D341Med (cell line): Measurements from ENCODE around the gene CNRIP1.

Experiments
- DNase-seq: peaks from one replicate; pipeline ENCODE4 v3.0.0; 2012; ENCODE audit warnings: low spot score

CNRIP1 gene

DNA sequence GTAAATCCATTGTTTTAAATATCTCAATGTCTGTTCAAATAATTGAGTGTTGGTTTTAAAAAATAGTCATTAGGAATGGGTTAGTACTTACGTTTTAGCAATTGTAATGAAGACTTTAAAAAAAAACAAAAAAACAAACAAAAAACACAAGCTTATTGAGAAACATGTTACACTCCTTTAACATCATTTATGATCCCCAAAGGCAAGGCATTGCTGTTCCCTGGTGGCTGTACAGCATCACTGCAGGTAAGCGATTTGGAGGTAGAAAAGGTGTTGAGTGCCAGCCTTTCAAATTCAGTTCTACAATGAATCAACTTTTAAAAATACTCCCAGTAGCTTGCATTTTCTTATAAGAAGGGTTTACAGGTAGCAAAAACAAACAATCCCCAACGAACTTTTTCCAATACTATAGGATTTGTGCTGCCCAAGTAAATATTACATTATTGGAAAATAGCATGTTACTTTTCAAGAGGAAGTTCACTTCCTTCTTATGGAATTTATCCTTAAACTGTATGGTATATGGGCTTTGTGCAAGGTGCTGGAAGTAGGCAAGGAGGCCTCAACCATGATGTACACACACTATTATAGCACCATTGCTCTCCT is 27.5 kb downstream of the CNRIP1 start:
- DNase-seq, result peak; percentile 49

DNA sequence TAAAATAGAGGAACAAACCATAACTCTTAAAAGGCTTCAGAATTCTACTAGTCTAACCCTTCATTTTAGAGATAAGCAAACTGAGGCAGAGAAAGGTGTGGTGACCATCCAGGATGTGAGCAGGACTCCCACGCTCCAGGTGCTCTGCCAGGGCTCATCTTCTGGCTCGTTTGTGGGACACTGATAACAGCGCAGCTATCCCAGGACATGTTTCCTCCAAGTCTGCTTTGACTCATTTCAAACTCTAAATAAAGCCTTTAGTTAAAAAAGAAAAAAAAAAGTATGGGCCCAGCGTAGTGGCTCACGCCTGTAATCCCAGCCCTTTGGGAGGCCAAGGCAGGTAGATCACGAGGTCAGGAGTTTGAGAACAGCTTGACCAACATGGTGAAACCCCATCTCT is 28.4 kb downstream of the CNRIP1 start:
- DNase-seq, result no peak

DNA sequence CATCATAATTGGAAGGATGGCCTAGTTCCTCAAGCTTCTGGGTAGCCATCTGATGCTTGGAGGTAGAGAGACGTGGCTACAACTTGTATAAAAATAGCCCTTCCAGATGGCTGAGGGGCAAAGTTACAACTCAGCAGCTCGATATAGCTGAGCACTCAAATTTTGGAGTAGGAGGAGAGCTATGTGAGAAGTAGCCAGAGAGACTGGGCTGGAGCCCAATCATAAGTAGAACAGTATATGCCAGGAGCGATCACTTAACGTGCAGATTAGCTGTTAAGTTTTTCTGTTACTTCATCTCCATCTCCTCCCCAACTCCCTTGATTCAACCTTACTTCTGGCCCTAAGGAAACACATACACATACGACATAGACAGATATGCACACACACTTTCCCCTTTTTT is 28.8 kb downstream of the CNRIP1 start:
- DNase-seq, result no peak

DNA sequence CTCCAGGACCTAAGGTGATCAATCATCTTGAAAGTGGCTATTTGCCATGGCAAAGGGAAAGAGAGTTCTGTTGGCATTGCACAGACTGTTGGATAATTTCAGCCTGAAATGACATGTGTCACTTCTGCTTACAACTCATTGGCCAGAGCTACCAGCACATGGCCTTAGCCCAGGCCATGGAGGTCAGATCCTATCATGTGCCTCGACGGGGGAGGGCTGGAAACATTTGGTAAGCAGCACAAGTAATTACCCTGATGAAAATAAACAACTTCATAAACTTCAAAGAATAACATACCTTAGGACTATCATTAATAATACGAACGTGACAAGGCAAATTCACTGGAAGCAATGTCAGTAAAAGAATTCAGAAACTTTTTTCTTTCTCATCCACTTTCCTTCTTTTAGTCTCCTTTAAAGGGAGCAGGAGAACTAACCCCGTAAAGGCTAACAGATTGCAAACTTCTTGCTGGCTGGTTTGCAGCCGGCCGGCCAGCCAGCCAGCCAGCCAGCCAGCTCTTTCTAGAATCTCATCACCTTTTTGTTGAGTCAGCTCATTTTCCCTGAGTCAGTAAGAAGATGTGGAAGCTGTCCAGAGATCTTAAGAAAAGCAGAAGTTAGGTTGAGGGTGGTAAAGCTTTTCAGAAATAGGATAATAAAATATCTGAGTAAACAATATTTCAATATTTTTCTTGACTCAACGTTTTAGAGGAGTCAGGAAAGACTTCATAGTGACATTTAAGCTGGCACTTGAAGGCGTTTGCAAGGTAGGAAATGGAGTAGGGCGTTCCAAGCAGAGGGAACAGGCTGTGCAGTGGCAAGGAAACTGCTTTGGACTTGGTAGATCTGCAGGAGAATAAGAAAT is 31.9 kb downstream of the CNRIP1 start:
- DNase-seq, result no peak

DNA sequence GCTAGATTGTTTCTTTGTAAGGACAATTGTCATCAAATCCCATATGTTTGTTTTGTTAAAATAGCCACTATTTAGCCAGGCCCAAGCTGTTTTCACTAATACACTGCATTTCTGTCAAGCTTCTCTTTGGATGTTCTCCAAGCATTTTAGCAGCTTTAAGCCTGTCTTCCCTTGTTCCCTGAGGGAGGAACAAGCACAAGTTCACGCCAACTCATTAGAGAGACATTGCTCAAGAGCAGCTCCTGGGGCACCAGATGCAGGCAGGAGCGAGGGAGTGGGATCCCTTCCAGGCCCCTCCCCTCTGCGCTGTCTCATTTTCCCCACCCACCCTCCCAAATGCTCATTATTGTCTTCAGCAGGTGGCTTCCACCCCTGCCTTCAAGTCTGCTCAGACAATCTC is 34.9 kb downstream of the CNRIP1 start:
- peak; percentile 72 for DNase-seq

DNA sequence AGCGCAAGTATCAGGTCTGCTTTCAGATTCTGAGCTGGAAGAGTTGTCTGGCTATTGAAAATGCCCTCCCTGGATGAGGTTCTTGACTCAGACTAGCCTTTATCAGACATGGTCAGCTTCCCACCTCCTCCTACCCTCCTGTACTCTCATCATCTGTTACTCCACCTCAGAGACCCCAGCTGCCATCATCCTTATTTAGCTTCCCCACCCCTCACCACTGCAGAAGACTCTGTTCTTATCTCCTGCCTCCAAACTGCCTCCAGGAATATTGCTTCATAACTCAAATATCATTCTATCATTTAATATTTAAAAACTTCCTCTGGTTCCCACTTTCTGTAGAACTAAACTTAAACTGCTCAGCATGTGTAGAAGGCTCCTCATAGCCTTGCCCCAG is 36.3 kb downstream of the CNRIP1 start:
- DNase-seq, result no peak

DNA sequence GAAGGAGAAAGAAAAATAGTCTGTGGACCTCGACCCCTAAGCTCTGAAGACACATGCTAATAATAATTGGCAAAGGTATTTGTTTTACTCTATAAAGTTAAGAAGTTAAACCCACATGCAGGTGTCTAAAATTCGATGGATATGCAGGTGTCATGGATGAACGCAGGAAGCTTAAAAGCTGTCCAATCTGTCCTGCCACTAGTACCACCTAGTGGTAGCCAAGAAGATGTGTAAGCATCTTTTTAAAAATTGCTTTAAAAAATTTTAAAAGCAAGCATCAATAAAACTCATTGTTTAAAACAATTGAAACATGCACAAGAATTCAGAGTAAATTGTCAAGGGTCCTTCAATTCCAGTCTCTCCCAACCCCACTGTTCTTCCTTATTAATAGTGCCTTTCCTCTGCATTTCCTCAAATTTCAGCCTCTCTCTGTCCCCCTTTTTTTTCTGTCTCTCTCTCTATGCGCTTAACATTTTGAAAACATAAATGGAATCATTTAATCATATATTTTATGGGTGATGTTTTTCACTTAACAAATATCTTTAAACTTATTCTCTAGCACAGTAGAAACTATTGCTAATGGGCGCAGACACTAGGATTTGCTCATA is 36.8 kb downstream of the CNRIP1 start:
- peak; percentile 56 for DNase-seq

DNA sequence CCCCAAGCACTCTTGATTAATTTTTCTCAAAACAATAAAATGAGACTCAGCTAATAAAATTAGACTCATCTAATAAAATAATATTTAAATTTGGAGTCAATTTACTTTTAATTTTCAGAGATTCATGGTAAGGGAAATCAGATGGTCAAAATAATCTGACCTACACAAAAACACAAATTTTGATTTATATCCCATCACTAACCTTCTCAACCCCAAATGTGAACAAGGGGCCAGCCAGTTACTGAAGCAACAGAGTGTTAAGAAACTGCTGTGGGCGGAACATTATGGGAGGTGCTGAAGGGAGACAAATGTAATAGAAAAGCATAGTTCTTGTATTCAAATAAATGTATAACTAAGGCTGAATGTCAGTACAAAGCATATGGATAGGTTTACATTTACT is 39.0 kb downstream of the CNRIP1 start:
- no peak for DNase-seq

DNA sequence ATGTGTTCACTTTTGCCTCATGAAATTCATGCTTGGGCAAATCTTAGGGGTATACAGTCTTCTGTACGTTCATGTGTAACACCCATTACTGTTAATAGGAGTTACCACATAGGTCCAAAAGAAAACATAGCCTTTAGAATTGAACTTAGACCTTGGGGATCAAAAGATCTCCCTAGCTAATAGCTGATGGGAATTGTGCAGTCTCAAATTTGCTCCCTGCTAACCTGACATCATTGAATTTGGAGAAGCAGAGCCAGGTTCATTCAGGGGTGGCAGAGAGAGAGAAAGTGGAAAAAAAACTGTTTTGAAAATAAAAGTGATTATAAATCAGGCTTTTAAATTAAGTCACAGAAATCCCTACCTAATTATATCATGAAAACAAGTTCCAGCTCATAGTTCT is 39.4 kb downstream of the CNRIP1 start:
- DNase-seq, result no peak

DNA sequence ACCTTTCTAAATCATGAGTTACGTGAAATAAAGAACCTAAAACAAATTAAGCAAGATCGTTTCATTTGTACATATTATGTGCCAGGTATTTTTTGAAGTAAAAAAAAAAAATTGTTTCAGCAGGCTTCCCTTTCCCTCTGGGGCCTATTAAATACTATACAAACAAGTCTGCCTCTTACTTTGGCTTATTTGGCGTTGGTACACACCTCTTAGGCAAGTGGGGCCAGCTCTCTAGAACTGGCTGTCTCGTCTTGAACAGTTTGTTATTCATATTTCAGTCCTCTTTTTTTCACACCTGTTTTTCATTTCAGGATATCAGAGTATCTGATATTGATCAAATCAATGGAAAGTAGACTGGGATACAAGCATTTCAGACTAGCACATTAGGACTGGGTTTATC is 40.1 kb downstream of the CNRIP1 start:
- no peak for DNase-seq

DNA sequence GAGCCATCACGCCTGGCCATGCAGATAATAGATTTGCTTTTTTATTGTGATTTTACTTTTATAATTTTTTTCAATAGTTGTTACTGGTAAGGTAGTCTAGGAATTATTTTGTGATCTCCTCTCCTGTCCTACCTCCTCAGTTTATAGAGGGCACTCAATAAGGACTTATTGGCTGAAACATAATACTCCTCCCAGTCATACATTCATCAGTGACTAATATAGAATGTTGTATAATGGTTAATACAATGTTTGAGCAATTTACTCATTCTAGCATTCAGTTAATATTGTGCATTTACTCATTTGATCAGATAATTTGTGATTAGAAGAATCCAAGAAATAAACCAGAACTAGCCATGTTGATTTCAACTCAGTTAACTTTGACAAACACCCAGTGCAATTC is 41.6 kb downstream of the CNRIP1 start:
- DNase-seq, result no peak

DNA sequence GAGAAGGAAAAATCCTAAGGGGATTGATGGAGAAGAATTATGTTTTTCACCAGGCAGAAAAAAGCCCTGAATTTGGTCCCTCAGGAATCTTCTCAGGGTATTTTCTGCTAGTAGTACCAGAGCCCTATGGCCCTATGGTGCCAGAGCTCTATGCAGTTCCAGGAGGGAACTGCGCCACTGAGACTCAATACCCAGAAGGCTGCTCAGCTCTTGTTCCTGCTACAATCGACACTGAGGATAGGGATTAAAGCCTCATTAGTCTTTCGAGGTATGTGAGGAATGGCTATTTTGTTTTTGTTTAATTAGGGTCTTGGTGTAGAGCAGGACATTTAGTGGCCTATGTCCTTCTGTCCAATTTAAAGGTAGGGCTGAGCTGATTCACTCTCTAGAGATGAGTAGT is 45.7 kb downstream of the CNRIP1 start:
- DNase-seq, result peak; percentile 22

DNA sequence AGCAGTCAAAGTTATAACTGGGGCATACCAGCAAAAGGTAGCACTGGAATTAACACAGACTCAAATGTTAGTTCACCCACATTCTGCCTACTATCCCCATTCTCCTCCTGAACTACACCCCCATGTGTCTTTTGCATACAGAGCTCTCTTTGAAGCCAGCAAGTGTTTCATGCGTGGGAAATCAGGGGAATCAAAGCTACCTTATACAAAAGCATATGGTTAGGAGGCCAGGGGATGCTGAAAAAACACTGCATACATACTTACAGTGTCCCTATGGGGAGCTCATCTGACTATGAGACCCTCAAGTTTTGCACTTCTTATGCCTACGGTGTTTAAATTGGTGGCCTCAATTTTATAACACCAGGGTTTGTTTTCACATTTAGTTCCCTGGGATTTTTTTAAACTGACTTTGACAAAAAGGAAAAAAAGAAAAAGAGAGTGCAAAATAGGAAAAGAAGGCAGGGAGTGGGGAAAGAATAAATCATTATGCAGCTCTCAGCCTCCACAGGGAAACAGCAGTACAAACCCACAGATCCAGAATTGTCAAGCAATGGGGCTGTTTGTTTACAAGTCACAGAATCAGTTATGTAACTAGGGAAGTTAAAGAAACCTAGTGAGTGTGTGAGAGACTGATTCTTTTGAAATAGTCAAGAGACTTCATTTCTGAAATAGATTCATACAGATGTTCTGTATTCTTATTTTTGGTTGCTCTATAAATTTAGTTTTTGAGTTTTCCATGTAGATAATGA is 47.3 kb downstream of the CNRIP1 start:
- DNase-seq, result no peak

DNA sequence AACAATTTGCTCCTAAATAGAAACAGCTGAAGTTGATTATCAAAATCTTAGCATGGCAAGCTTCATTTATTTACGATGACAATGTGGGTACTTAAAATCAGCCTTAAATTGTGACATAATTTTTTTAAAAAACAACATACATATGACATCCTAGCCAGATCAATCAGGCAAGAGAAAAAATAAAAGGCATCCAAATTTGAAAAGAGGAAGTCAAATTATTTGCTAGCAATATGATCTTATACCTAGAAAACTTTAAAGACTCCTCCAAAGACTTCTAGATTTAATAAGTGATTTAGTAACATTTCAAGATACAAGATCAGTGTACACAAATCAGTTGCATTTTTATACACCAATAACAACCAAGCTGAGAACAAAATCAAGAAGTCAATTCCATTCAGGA is 53.1 kb downstream of the CNRIP1 start:
- no peak for DNase-seq

DNA sequence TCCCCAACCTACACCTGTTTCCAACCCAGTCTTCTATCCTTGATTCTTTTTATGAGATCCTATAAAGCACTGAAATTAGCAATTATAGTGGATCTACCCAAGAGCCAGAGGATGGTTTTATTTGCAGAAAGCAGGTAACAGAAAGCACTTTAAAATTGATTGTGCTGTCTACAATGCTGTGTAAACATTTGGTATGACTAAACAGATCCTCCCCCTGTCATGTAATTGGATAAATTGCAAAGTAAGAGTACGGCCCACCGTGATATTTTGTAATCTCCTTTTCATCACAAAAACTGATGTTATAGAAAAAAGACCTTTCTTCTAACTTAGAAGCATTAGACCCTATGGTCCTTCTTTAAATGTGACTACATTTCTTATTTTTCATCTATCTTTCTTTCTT is 56.1 kb downstream of the CNRIP1 start:
- DNase-seq, result no peak

DNA sequence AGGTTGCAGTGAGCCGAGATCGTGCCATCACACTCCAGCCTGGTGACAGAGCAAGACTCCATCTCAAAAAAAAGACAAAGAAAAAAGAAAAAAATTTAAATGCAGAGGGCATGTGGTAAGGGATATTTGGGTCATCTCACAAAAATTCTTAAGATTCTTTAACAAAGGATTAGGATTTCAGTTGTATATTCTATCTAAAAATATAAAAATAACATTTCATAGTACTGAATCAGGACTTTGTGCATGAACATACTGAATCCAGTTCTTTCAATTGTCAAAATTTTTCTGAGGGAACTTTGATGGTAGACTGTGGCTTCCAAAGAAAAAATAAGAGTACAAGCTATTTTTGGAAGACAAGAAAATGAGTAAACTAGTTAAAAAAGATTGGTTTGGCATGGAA is 60.9 kb downstream of the CNRIP1 start:
- no peak for DNase-seq

DNA sequence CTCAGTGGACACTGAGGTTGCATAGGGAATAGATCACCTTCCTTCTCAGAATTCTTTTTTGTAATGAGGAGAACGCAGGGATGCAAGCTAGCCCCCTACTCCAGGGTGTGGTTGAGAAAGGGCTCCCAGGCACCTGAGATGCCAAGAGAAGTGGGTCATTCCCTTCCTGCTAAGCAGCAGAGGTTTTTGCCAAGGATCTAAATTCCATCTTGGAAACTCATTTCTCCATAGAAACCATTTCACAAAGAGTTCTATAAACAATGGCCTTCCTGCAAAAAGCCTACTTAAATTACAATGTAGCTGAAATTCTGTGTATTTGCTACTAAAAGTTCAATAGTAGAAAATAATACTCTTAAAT is 63.7 kb downstream of the CNRIP1 start:
- DNase-seq, result no peak

DNA sequence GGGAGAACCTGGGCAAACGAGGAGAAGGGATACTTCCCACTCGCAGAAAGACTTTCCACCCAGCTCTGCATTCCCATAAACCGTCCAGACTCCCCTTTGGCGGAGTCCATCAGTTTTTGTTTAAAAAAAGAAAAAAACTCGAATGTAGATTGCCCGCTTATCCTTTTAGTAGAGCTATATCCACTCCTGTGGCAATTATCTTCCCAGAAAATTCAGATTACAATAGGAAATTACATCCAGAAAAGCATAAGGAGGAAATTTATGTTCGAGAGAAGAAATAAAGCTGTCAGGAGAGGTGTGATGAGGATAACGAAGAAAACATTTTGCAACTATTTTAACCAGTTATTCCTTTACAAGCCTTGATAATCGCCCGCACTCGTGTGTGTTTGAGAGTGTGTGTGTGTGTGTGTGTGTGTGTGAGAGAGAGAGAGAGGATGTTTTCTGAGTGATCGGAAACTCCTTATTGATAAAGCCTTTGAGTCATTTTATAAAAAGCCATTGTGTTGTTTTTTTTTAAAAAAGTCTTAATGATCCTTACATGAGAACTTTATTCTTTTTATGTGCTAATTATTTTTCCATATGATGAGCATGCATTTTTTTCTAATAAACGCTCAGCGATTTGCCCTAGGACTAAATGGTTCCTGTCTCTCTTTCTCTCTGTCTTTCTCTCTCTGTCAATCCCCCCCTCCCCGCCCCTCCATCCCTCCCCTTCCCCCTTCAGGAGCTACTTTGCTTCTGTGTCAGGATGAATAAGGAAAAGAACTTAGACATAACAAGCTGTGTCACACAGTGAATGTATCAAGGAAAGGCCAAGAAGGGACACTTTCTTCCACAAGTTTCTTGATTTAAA is 66.3 kb downstream of the CNRIP1 start:
- DNase-seq, result no peak

DNA sequence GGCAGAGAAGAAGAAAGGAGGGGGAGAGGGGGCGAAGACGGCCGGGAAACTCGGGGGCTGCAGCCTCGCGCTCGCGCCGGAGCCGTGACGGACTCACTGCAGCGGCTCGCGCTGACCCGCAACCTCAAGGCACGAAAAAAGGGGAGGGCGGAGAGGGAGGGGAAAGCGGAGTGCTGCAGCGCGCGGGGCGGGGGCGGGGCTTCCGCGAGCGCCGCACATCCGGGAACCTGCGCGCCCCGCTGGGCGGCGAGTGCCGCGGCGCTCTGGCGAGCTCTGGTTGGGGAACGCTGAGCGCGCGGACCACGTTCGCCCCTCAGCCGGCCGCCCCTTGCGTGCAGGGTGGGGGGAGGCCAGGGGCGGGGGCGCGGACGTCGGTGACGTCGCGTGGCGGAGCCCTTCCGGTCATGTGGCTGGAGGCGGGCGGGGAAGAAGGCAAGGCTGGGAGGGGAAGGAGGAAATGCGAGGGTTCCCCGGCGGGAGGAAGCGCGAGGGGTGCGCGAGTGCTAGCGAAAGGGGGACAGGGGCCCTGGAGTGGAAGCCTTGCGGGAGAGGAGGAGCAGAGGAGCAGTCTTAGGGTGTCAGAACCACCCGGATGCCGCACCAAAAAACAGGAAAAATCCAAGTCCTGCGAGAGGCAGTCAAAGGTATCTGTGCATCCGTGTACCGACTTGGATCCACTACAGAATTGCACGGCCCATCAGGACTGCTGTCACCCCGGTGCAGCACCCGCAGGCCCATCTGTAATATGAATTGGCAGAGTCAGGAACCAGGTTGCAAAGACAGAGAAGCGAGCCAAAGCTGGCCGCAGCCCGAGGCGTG is 67.1 kb downstream of the CNRIP1 start, which contains the start of gene PPP3R1:
TSS of gene PPP3R1 (minus strand) at position 133 of the 819 bp plus-strand sequence. CDS start 405 bp downstream, outside the sequence.
- DNase-seq, result peak; percentile 95

DNA sequence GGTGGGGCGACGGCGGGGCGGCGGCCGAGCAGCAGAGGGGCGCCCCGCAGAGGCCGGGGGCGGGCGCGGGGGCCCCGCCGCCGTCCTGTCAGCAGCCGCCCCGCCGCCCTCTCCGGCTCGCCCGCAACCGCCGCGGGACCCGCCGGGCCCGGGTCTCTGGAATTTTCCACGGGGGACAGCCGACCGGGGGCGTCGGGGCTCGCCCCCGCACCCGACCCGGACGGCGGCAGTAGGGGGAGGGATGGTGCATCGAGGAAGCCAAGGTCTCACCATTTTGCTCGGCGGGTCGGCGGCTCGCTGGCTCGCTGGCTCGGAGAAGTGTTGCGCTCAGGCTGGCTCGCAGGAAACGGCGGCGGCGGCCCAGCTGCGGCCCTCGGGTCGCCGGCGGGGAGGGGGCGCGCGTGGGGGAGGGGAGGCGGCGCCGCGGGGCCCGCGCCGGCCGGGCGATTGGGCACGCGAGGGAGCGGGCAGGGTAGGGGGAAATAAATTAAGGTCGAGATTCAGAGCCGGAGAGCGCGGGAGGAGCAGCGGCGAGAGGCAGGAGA is 67.8 kb downstream of the CNRIP1 start:
- peak; percentile 55 for DNase-seq
